Measurements from ENCODE around the gene OXCT1.

GRCh38 chr5:41788941-41789368 lies 81.3 kb downstream of the OXCT1 start:
- TF ChIP-seq GATA2 (IDR thresholded peaks at IDR 0.05; ENCODE audit: low read depth, low read length) (no peak), GATA3 (IDR thresholded peaks at IDR 0.05; ENCODE audit: low read depth, low read length) (no peak)

Data from SH-SY5Y (cell line).